Inflammatory macrophage treated with lipopolysaccharide for 1 hour (primary cell): ENCODE results near the gene SLU7.
A peak's percentile ranks its signal among the peaks of the same experiment; 100 is the strongest.

ENCODE experiments used
- DNase-seq, 2 donors: peaks; one replicate each; pipeline ENCODE4 v3.0.0-alpha.2; 2020 to 2022

Gene SLU7

DNA sequence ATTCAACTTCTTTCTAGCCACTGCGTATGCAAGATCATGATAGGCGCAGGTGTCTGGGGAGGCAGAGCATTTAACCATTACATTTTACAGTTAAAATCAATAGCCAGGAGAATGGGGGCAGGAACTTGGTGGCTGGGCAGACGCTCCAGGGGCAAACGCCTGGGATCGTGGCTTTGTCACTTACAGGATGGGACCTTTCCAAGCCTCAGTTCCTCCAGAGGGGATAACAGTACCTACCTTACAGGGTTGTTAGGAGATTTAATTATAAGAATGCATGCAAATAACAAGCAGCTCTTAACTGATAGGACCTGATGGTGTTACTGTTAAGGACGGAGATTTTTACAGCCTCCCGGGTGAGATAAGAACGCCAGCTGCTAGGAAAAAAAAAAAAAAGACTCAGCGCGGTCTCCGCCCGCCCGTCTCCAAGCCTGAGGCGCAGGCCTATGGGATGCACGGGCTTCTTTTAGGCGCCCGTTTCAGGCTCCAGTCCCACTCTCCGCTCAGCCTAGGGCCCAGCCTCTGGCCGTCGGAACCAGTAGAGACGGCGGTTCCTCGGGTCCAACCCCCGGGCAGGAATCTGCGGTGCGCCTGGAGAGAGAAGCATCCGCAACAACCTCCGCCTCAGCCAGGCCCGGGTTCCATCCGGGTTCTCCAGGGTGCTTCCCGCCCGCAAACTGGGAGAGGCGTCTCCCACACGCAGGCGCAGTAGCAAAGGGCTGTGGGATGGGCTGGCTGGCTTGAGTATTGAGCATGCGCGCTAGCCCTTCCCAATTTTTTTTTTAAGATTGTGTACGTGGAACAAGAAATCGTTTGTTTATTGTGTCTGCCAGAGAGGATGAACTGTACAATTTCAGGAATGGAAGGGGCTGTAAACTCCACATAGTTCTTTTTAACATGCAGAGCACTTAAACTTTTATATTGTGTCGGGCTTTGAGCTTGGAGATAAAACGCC is 19.2 kb downstream of the SLU7 start, which contains the start of gene FAM200C:
TSS of gene FAM200C (minus strand) at position 653 of the 952 bp plus-strand sequence. CDS start 4,564 bp downstream, outside the sequence.
- peak; percentile 90 to 92 for DNase-seq

DNA sequence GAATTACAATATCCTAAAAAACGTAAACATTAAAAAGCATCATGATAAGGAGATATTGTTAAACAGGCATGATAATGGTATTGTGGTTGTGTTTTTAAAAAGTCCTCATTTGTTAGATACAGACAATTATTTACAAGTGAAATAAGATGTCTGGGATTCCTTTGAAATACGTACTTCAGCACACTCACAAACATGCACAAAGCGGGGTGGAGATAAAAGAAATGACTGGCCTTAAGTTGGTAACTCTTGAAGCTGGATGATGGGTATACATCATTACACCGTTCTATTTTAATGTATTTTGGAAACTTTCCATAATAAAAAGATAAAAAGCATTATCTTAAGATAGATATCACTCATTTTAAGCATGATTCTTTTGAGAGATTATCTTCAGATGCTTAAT is 20.1 kb downstream of the SLU7 start:
- no peak for DNase-seq

DNA sequence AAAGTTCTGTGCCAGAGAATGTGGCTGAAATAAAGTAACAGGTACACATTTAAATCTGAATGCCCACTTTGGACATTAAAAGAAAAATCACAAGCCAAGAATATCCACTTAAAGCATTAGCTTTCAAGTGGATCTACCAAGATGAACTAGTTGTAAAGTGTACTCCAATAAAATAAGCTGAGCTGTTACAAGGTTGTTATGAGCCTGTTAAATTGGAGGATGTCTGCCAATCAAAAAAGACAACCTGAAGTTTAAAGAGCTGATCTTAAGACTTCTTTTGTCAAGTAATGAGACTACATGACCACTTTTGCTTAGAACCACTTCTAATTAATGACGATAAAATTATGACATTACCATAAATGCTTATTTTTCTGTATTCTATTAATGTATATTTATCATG is 21.4 kb downstream of the SLU7 start:
- DNase-seq, result no peak

DNA sequence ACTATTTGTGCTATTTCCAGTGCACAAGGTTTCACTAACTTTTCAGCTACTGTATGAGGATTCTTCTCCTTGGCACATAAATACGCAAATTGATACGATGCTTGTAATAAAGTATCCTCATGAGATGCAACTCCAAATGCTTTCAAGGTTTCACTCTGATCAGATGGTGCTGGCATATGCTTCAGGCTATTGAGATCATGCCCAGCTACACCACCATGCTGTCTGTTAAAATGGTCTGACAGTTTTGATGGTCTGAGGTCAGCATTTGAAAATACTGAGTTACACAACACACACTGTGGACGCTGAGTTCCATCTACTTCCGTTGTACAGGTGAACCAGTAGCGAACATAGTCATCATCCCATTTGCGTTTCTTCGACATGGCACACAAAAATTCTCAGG is 23.8 kb downstream of the SLU7 start:
- no peak for DNase-seq

DNA sequence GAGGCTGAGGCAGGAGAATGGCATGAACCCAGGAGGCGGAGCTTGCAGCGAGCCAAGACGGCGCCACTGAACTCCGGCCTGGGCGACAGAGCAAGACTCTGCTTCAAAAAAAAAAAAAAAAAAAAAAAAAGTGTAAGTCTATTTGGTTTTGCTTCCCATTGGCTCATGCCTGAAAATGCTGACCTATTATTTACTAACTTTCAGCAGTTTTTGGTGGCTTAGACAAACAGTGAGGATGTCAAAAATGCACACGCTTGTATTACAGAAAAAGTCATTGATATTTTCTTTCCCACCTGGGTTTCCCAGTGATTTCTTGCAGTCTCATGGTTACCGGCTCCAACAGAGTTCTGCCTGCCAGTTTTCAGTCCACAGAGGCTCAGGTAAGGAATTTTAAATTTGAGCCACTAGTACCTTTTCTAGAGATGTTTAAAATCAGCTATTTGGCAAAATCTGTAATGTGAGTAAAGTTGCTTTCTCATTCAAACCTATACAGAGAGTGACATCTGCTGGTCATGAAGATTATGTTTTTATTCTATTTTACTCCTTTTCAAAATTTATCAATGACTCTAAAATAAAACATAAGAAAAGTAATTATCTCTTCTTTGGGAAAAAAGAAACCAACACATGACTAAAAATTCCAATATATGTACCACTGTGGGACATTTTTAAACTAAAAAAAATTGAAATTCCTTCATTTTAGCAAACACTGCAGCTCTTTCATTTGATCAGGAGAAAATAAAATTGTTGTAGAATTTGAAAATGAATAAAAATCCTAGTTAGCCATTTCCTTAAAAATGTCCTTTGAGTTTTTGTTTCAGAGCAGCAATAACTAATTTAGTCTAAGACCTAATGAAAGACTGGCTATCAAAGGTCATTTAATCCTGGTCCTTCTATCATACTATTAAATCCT is 27.8 kb downstream of the SLU7 start:
- peak; percentile 25 to 58 for DNase-seq

DNA sequence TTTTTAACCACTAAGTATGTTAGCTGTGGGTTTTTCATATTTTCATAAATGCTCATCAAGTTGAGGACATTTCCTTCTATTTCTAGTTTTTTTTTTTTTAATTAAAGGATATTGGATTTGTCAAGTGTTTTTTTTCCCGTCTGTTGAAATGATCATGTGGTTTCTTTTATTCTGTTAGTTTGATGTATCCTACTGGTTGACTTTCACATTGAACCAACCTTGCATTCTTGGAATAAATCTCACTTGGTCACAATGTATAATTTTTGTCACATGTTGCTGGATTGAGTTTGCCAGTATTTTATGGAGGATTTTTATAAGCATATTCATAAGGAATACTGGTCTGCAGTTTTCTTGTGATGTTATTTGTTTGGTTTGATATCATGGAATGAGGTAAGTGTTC is 31.4 kb downstream of the SLU7 start:
- DNase-seq, result no peak

DNA sequence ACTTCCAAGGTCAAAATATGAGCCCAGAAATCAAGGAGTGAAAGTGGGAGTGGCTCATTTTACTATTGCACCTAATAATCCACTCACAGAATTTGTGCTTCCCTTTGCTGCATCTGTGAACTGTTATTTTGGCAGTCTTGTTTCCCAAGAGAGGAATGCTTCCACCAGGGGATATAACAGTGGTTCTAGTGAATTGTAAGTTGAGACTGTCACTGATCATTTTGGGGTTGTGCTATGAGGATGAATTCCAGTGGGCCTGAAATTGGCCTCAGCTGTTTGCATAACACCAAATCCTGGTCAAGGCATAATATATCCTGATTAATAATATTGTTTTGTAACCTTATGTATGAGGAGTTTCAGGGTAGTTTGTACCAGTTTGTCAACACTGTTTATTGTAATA is 33.4 kb downstream of the SLU7 start:
- no peak for DNase-seq

DNA sequence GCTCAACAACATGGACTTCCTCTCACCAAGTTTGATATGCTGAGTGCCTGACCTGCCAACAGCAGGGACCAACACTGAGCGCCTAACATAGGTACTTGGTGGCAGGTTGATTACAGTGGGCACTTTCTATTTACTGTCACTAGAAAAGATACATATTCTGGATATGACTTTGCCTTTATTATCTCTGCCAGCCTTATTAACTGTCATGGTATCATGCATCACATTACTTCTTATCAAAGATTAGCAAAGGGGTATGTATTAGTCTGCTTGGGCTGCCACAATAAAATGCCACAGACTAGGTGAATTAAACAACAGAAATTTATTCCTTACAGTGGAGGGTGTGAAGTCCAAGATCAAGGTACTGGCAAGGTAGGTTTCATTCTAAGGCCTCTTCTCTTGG is 34.2 kb downstream of the SLU7 start:
- no peak for DNase-seq

DNA sequence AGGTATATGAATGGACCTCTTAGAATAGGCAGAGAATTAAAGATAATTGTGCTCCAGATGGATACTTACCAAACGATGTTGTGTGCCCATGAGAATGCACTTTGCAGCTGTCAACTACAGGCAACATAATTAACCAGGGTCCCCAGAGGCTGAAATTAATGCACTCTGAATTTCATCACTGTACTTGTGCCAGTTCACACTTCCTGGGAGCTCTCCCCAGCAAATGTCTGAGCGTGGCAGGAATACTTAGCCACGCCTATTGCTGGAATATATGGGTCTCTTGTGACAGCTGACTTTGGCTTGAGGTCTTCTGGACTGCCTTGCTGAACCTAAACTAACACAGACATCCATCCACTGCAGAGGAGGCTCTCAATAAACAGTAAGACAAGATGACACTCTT is 36.5 kb downstream of the SLU7 start:
- no peak for DNase-seq

DNA sequence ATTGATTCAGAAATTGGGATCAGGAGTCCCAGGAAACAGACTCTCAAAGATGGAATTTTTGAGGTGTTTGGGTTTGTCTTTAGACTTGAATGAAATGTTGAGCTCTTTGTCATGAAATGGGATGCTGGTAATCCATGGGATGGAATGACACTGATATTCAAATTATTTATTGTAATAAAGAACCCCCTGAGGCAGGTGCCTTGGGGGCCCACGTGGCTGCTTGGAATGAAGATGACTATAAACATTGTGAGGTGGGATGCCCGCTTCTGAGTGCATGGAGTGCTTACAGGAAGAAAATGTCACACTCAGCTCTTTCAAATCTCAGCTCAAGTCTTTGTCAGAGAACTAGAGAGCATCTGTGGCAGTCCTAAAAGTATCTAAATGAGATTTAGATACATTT is 38.8 kb downstream of the SLU7 start:
- no peak for DNase-seq

DNA sequence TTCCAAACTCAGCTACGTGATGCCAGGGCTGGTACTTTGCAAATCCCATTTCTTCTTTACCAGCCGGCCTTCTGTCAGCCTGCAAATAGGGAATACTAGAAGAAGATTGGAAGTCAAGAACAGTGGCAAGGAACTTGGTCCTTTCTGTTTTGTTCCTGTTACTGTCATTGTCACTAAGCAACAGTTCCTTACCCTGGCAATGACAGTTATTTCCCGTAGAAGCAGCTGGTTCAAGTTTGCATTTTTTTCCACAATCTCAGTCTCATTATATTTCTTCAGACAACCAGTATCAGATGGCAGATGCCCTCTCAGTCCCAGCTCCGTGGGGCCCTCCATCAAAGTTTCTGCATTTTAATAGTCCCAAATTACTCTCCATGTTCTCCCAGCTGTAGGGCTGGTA is 39.4 kb downstream of the SLU7 start:
- no peak for DNase-seq

DNA sequence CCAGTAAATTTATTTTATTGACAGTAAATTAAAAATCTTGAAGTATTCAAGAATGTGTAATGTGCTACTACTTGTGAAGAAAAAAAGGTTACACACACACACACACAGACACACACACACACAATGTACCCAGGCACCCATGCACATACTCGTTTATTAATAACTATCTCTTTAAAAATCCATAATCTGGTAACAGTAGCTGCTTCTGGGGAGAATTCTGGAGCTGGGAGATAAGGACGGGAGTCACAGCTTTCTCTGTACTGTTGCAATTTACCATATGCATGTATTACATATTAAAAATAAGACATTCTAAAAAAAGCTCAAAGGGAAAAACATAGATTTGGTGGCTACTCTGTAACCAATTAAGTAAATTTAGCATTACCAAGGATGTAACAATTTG is 40.6 kb downstream of the SLU7 start:
- DNase-seq, result no peak

DNA sequence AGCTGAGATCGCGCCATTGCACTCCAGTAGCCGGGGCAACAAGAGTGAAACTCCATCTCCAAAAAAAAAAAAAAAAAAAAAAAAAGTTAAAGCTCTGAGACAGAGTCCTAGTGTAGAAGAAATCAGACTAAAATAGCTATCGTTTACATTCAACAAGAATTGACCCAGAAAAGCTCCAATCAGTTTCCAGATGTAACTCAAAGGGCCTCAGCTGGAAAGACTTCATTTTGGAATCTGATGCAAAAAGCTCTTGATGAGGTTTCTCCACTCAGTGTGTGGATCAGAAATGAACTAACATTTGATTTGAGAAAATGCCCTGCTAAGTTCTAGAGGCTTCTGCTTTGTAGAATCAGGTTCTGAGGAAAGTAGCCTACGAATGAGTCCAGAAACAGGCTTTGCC is 41.2 kb downstream of the SLU7 start:
- no peak for DNase-seq

DNA sequence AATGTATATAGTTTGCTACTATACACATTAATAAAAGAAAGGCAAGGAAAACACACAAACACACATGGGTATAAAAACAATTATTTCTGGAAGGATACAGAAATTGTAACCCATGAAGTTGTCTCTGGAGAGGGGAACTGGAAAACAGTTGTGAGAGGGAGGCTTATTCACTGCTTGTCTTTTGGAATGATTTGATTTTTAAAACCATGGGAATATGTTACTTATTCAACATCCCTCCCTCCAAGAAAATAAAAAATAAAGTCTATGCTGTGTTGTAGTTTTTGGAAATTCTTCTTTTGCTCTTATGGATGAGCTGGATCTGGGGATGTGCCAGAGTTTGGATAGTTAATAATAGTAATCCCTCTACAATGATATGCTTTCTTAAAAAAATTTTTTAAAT is 42.5 kb downstream of the SLU7 start:
- DNase-seq, result no peak

DNA sequence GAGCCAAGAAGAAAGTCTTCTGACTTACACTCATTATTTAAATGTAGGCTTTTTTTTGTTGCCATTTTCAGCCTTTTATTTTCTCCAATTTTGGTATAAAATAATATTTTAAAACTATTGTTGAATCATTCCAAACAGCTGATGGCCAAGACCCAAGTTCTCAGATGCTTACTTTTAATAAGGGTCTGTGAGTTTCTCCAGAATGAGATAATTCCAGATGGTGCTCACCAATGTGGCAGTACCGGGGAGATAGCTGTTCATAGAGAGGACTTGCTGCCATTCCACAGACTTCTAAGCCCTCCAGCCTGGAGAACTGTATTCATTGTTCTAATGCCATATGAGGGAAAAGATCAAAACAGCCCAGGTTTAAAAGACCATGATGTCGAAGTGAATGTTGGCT is 43.2 kb downstream of the SLU7 start:
- DNase-seq, result no peak

DNA sequence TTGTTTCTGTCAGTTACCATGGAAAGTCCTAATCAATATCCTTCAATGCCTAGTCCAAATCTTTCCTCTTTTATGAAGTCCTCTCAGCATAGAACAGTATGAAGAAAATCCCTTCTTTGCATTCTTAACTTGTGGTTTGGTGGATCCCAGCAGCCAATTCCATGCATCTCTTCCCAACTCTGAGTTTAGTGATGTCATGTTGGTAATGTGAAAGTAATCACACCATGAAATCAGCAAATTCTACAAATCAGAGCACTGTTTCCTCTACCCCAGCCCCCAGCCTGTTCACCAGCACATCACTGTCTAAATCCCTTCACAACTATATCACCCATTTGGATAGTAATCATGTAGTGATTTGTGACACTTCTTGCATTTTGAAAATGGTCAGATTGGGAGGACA is 43.7 kb downstream of the SLU7 start:
- DNase-seq, result no peak

DNA sequence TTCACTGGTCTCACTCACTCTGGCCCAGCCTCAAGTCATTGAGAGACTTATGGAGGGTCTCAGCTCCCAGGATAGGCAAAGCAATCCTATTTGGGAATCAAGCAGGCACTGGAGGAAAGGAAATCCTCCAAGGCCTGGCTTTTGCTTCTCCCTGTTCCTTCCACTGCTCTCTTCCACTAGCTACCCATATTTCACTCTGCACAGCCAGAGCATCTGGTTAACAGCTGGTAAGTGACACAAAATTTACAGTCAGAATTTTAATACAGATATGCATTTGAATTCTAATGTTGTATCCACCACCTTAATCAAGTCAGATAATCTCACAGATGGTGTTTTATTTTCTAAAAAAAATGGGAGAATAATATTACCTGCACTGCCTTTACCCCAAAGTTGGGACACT is 47.6 kb downstream of the SLU7 start:
- DNase-seq, result no peak

DNA sequence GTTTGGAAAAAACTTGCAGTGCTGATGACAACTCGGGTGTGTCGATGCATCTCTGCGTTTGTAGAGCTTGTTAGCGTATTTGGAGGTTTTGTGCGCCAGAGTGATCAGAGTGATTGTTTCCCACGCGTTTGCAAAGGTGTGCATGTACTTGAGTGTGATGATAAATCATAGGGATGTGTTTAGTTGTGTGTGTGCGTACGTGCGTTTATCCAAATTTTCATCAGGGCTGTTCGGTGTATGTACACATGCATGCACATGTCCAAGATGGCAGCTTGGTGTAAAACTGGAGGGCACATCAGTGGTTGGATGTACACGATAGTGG is 48.2 kb downstream of the SLU7 start:
- no peak for DNase-seq

DNA sequence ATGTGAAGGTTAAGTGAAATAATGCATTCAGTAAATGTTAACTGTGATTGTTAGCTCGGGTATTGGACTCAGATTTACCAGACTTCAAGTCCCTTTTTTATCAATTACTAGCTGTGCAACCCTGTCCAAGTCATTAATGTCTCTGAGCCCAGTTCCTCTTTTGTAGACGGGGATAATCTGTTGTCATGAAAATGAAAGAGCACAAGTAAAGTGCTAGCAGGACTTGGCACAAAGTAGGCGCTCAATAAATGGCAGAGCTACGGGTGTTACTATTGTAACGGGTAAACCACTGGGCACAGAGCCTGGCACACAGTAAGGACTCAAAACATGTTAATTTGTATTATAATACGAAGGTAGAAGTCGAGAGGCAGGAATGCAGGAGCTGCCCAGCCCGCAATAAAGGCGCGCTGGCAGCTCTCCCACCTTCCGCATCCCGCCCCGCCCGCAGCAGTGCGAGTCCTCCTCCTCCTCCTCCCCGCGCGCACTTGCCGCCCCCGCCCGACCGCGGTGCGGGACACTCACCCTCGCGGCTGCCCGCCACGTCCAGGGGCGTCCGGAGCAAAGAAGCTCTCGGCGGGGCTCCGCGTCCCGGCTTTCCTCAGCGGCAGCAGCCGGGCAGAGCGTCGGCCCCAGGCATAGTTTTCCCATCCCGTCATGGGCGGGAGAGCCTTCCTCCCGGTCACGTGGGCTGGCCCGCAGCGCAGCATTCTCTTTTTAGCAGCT is 48.7 kb downstream of the SLU7 start, which contains the start of gene C1QTNF2:
TSS of gene C1QTNF2 (minus strand) at position 637 of the 723 bp plus-strand sequence. CDS start 15,615 bp downstream, outside the sequence.
- DNase-seq, result peak in 1 of 2 donors; percentile 31

DNA sequence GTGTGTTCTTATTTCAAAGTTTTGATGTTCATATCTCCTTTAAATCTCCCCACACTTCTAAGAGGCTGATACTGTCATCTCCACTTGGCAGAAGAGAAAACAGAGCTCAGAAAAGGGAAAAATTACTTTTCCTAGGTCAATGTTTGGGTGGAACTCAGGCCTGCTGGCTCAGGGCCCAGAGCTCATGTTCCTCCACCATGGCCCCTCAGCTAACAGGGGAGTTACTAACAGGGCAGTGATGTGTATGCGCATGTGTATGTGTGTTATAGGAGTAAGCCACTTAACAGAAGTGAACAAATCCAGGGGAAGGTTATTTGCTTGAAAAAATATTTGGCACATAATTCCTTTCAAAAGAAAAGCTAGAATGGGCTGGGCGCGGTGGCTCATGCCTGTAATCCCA is 51.0 kb downstream of the SLU7 start:
- no peak for DNase-seq

DNA sequence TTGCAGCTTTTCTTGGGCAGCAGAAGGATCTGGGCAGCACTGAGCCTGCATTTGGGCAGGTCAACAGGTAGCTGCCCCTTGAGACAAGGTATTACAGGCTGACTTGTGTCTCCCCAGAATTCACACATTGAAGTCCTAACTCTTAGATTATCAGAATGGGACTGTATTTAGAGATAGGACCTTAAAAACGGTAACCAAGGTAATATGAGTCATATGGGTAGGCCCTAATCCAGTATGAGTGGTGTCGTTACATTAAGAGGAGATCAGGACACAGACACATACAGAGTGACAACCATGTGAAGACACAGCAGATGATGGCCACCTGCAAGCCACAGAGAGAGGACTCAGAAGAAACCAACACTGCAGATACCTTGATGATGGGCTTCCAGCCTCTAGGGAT is 51.6 kb downstream of the SLU7 start:
- DNase-seq, result no peak

DNA sequence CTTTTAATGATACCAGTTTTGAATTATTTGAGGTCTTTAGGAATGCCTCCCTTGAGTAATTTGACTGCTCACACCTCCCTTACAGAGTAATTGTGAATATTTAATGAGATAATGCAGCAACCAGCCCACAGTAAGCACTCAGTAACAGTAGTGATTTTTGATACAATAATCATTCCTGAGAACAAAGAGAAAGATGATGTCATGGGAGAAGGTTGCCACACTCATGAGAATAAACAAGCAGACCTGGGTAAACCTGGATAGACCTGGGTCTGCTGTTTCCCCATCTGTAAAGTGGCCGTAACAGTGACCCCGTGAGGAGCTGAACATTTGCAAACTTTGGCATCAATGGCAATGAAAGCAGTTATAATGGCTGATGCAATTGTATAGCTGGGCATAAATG is 52.7 kb downstream of the SLU7 start:
- no peak for DNase-seq
